Endometrial microvascular endothelial cells (primary cell): ENCODE measurements around the gene ATP8A2. TPM values are rescaled to one million over a fixed set of nuclear protein-coding genes. Genes with fewer than 3 reads are reported as not detected.

ENCODE experiments used
- in situ Hi-C: cut with HindIII; loops from 2 replicates; pipeline ENCODE4 v1.10.0; 2017; ENCODE audit warnings: low sequenced_read_pairs, low pct_unique_long_range_greater_than_20kb; ENCODE audit errors: inconsistent ontology term
- total RNA-seq: library from RNA; depleted of rRNA; stranded (reverse); fragments of >200 nt; gene quantifications from one replicate; pipeline ENCODE4 v1.2.3, GENCODE V29; 2015; ENCODE audit errors: inconsistent ontology term

The ATP8A2 gene
- total RNA-seq, 1 donor from 2014 or later, result not detected

GRCh38 chr13:25847145-25847544 lies 475.4 kb downstream of the ATP8A2 start:
- in situ Hi-C loops, result no loop called here

- in situ Hi-C loops, result no loop called here
Measured at GRCh38 chr13:25847635-25848626, 476.2 kb downstream of the ATP8A2 start.

- in situ Hi-C loops, result no loop called here
Measured at GRCh38 chr13:25848812-25849745, 477.3 kb downstream of the ATP8A2 start.

GRCh38 chr13:25857830-25858229 lies 486.1 kb downstream of the ATP8A2 start:
- in situ Hi-C loops, result no loop called here

GRCh38 chr13:25859528-25859927 lies 487.8 kb downstream of the ATP8A2 start:
- in situ Hi-C loops, result no loop called here

- in situ Hi-C loops, result no loop called here
Measured at GRCh38 chr13:25860265-25860664, 488.5 kb downstream of the ATP8A2 start.

GRCh38 chr13:25860862-25861261 lies 489.1 kb downstream of the ATP8A2 start:
- in situ Hi-C loops, result no loop called here

GRCh38 chr13:25862156-25862555 lies 490.4 kb downstream of the ATP8A2 start:
- in situ Hi-C loops, result no loop called here

GRCh38 chr13:25864116-25864515 lies 492.3 kb downstream of the ATP8A2 start:
- in situ Hi-C loops, result no loop called here

GRCh38 chr13:25864936-25865335 lies 493.2 kb downstream of the ATP8A2 start:
- in situ Hi-C loops, result no loop called here

- in situ Hi-C loops, result no loop called here
Measured at GRCh38 chr13:25865391-25865790, 493.6 kb downstream of the ATP8A2 start.

- in situ Hi-C loops, result no loop called here
Measured at GRCh38 chr13:25867038-25867437, 495.3 kb downstream of the ATP8A2 start.

GRCh38 chr13:25868490-25868889 lies 496.7 kb downstream of the ATP8A2 start:
- in situ Hi-C loops, result no loop called here

- in situ Hi-C loops, result no loop called here
Measured at GRCh38 chr13:25869941-25870340, 498.2 kb downstream of the ATP8A2 start.

- in situ Hi-C loops, result no loop called here
Measured at GRCh38 chr13:25871389-25872125, 499.8 kb downstream of the ATP8A2 start.

- in situ Hi-C loops, result no loop called here
Measured at GRCh38 chr13:25872481-25873241, 500.9 kb downstream of the ATP8A2 start.

GRCh38 chr13:25873242-25873612 lies 501.5 kb downstream of the ATP8A2 start:
- in situ Hi-C loops, result no loop called here

- in situ Hi-C loops, result no loop called here
Measured at GRCh38 chr13:25874064-25874737, 502.4 kb downstream of the ATP8A2 start.
